ENCODE results near the gene WASL.
"Not testable (repeated sequence)": the region's sequence is repeated elsewhere in the genome, so short reads cannot be mapped to it uniquely, and the experiment has no call there.

Gene WASL

DNA sequence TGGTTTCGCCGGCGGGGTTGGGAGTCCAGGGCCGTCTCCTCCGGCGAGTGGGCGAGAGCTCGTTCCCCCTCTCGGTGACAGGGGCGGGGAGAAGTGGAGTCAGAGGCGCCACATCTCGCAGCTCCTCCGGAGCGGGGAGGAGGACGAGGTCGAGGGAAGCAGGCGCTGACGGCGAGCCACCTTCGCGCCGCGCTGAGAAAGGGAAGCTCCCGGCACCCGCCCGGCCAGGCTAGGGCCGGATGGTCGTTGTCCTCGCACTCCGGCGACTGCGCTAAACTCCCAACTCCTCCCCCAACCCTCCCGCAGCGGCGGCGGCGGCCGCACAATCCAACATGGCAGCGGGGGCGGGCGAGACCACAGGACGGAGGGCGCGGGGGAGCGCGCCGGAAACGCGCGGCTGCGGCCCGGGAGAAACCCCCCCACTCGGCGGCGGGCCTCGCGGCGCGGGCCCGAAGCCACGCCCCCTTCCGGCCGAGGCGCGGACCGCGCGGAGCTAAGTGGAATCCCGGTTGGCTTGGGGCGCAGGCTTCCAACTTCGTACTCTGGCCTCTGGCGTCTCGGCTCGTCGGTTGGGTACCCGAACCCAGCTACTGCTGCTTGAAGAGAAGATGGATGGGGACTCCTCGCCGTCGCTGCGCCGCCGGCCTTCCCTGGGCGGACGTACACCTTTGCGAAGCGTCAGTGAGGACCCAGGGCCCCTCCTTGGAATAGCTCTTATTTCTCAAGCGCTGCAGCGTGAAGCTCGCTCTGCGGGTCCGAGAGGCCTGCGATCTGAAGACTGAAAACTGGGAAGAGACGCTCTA is at the start of gene WASL:
TSS of gene WASL (minus strand) at position 270 of the 803 bp plus-strand sequence. CDS start at position 1, 269 bp downstream.
- peak; percentile 87 for DNase-seq (ENCODE audit: low spot score)

DNA sequence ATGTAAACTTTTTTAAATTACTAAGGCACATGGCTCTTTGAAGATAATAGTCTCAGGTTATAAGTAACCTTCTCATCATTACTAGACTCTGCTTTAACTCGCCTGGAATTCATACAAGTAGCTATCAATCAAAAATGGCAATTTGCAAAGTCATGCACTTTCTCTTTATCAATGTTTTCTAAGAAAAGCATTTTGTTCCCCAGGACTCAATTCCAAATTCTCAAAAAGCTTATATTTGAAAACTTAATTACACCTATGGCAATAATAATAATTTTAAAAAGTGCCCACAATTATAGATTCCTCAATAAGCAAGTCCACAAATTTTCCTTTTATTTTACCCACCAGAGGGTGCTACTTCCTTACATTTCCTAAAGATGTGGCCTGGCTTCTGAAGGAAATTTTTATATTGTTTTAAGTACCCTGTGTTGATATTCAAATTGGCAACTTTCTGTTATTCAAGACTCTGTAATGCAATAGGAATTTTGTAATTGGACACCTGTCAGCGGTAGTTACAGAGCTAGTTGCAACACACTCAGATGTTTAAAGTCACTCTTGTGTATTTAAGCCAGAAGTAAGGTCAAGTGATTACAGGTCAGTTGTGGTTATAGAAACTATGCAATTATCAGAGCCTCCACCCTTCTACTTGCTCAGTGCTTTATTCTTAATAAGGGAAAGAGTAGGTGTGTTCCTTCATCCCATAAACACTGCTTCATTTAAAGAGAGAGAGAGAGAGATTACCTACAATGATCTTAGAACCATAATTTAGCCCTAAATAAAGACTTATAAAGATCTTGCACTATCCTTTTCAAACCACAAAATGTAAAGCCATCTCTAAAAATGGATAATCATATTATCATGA is 49.1 kb upstream of the WASL start:
- DNase-seq (ENCODE audit: low spot score): no peak

GRCh38 chr7:123796568-123796967 is 47.8 kb upstream of the WASL start:
- DNase-seq (ENCODE audit: low spot score): no peak

GRCh38 chr7:123795917-123796316 is 47.1 kb upstream of the WASL start:
- DNase-seq (ENCODE audit: low spot score): no peak

DNA sequence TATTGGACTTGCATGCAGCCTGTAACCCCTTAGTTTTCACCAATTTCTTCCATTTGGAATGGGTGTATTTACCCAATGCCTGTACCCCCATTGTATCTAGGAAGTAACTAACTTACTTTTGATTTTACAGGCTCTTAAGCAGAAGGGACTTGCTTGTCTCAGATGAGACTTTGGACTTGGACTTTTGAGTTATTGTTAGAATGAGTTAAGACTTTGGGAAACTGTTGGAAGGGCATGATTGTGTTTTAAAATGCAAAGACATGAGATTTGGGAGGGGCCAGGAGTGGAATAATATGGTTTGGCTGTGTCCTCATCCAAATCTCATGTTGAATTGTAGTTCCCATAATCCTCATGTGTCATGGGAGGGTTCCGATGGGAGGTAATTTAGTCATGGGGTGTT is 46.3 kb upstream of the WASL start:
- DNase-seq (ENCODE audit: low spot score): not testable (repeated sequence)

GRCh38 chr7:123792547-123792946 is 43.7 kb upstream of the WASL start:
- no peak for DNase-seq (ENCODE audit: low spot score)

DNA sequence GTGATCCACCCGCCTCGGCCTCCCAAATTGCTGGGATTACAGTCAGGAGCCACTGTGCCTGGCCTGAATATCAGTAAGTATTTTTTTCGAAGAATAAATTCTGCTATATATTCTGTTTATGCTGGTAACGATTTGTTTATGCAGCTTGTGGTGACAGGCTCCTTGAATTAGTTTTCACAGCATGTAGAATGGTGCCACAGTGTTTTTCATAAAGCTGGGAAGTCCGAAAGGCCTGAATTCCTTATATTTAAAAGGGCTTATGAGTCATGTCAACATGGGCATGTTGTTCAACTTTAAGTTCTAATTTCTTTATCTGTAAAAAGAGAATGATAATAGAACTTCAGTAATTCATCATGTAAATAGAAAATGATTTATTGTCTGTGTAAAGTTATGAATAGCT is 42.2 kb upstream of the WASL start:
- DNase-seq (ENCODE audit: low spot score): no peak

- DNase-seq (ENCODE audit: low spot score): no peak
These were observed 41.0 kb upstream of the WASL start for GRCh38 chr7:123789817-123790216.

- no peak for DNase-seq (ENCODE audit: low spot score)
These were observed 40.5 kb upstream of the WASL start for GRCh38 chr7:123789206-123789784.

GRCh38 chr7:123788584-123788983 is 39.8 kb upstream of the WASL start:
- no peak for DNase-seq (ENCODE audit: low spot score)

GRCh38 chr7:123787220-123788007 is 38.6 kb upstream of the WASL start:
- DNase-seq (ENCODE audit: low spot score): no peak

DNA sequence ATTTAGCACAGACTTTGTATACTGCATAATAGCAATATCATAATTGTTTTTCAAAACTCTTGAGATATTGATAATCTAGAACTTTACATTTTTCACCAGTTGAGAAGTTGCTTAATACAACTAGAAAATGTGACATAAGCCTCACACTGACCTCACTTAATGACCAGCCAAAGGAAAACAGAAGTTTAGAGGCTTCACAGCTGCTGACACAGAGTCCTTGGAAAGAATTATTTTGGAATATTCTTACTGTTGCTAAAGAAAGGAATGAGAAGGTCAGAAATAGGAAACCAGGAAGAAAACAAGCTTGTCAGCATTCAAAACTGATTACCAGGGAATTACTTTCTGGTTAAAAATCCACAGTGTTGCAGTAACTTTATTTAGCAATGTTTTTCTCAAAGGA is 35.5 kb upstream of the WASL start:
- DNase-seq (ENCODE audit: low spot score): no peak

- no peak for DNase-seq (ENCODE audit: low spot score)
These were observed 35.0 kb upstream of the WASL start for GRCh38 chr7:123783820-123784219.

DNA sequence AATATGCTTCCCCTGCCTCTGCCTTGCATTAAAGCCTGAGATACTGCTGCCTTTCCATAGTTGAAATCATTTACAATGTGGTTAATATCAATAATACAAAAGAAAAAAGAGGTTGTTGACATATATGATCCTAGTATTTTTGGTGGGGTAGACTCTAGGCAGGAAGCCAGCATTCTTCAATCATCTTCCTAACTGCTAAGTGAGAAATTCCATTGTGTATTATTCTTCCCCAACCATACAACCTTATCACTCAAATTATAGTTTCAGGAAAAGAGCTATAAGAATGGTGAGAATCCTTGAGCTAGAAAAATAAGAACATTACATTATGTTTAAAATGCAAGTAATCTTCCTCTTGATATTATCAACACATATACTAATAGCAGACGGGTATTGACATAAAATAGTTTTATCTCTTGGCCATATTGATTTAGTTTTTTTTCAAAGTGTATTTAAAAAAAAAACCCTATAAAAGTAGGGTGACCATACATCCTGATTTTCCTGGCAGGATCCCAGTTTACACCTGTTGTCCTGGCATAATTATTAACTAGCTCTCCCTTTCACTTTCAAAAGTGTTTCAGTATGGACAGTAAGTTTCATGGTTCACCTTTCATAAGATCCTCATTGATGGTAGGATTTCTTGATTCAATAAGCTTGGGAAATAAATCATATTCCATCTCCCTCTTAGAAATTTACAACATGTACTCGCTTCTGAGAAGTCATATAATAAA is 33.4 kb upstream of the WASL start:
- no peak for DNase-seq (ENCODE audit: low spot score)

GRCh38 chr7:123780472-123780871 is 31.7 kb upstream of the WASL start:
- not testable (repeated sequence) for DNase-seq (ENCODE audit: low spot score)

DNA sequence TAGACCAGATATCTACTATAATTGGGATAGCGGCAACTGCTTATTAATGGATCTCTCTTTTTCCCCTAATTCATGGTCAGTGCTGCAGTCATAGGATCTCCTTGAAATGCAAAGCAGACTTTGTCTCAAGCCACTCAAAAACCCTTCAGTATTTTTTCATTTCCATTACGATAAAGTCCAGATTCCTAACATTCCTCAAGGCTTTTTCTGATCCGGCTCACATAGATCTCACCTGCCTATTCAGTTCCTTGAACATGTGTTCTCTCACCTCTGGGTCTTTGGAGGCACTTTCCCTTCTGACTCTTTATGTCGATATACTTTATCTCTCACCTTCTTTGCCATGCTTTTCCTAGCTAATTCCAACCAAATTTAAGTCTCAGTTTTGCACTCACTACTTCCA is 25.7 kb upstream of the WASL start:
- no peak for DNase-seq (ENCODE audit: low spot score)

- DNase-seq (ENCODE audit: low spot score): no peak
These were observed 24.7 kb upstream of the WASL start for GRCh38 chr7:123773481-123773880.

GRCh38 chr7:123772652-123773051 is 23.8 kb upstream of the WASL start:
- DNase-seq (ENCODE audit: low spot score): no peak

- DNase-seq (ENCODE audit: low spot score): no peak
These were observed 23.0 kb upstream of the WASL start for GRCh38 chr7:123771846-123772245.

DNA sequence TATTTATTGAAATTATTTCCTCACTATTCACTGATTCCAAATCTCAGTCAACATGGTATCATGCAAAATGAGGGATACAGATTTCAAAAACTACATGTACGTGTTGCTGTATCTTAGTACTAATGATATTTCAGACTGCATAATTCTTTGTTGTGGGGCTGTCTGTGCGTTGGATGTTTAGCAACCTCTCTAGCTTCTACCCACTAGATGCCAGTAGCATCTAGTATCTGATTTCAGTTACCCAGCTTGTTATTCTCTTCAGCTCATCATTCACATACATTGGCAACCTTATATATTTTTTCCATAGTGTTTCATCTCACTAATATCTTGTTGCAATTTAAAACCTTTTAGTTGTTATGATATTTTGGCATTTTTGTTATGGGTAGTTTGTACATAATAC is 22.5 kb upstream of the WASL start:
- no peak for DNase-seq (ENCODE audit: low spot score)

DNA sequence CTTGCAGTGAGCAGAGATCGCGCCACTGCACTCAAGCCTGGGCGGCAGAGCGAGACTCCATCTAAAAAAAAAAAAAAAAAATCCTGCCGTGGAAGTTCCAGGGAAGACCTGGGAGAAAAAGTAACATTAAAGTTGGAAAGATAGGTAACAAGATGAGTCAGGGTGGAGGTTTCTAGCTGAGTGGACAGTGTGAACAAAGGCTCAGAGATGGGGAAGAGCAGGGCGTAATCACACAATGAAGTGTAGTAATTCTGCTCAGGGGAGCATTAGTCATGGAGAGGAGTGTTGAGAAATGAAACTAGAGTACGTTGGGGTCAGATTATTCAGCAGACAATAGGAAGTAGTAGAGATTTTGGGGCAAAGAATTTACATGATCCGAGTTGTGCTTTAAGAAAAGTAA is 21.6 kb upstream of the WASL start:
- no peak for DNase-seq (ENCODE audit: low spot score)
